Measurements from ENCODE around the gene WDFY3.

GRCh38 chr4:84917869-84918600, 48.5 kb downstream of the WDFY3 start:
- TF ChIP-seq CTCF (IDR thresholded peaks at IDR 0.05 in 2 of 3, conservative IDR thresholded peaks at IDR 0.05 in 1 of 3; ENCODE audit: borderline replicate concordance in 1 of 3, insufficient read depth in 1 of 3, low read depth in 2 of 3, low read length in 2 of 3) (no peak), POLR2AphosphoS5 (IDR thresholded peaks at IDR 0.05; ENCODE audit: low read depth, low read length) (no peak), REST (IDR thresholded peaks at IDR 0.05; ENCODE audit: low read depth) (no peak), YY1 (IDR thresholded peaks at IDR 0.05; ENCODE audit: extremely low read depth, insufficient replicate concordance, low read depth, low read length) (no peak), TCF7L2 (IDR thresholded peaks at IDR 0.05; ENCODE audit: borderline replicate concordance, extremely low read depth, insufficient read depth, insufficient read length) (no peak), ZNF274 (IDR thresholded peaks at IDR 0.05; ENCODE audit: low read depth, low read length) (no peak), JUND (IDR thresholded peaks at IDR 0.05) (no peak), POLR2A (IDR thresholded peaks at IDR 0.05; ENCODE audit: borderline replicate concordance, extremely low read depth, insufficient read depth, insufficient read length) (no peak), EZH2phosphoT487 (IDR thresholded peaks at IDR 0.05; ENCODE audit: borderline replicate concordance) (no peak)

All from HCT116 (cell line).